ENCODE measurements around the gene FSD2. TPM values are rescaled to one million over a fixed set of nuclear protein-coding genes. Genes with fewer than 3 reads are reported as not detected.

FSD2 gene
- total RNA-seq, 2 experiments from 2014 or later = not detected

DNA sequence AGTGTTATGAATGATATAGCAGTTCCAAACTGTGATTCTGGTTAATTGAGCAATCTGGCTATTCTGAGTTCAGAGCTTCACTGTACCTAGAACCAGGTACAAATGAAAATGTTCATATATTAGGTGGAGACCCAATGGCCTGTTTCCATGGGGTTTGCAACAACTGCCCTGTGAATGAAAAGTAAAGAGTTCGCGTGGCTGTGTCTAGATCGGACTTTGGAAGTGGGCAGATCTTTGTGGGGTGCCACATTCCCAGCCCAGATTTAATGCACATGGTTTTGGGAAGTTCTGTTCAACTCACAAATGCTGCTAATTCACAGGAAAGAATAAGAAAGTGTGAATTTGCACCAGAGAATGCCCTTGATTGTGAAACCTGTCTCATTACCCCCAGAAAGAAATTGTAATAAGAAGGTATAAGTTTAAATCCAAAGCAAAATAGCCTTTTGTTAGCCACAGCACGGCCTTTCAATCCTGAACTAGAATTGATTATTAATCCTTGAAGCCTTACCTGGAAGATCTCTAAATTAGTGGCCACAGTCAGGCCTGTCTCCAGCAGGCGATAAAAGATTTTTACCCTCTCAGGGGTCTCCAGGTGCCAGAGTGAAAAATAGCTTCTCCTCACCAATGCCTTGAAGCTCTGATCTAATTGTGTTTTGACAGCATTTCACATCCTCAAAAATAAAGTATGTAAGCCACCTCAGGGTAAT, 26.2 kb upstream of the FSD2 start:
- Mint-ChIP-seq H3K4me3 (no peak overlapping the region), H3K9me3 (no peaks in the 10 kb centered on the region), H3K36me3 (ENCODE audit: low read depth) (peaks cover 100% of the 10 kb centered on the region), H3K27me3 (no peaks in the 10 kb centered on the region), H3K27ac (no peak overlapping the region), H3K4me1 (ENCODE audit: low read depth) (peaks cover 7% of the 10 kb centered on the region)
- Histone ChIP-seq H3K4me1 (ENCODE audit: insufficient read depth, low read length) (no peaks in the 10 kb centered on the region), H3K36me3 (ENCODE audit: insufficient read depth, low read length) (peaks cover 91% of the 10 kb centered on the region), H3K27me3 (ENCODE audit: control insufficient read depth in 1 of 2, insufficient read depth in 2 of 2, low read length in 2 of 2) (no peaks in the 10 kb centered on the region), H3K9me3 (ENCODE audit: control insufficient read depth in 1 of 2, insufficient read depth in 1 of 2, low read length in 2 of 2) (peaks cover 0 to 11% of the 10 kb centered on the region in 2 experiments), H3K4me3 (ENCODE audit: low read length) (no peak overlapping the region), H3K27ac (ENCODE audit: low read depth in 1 of 2, low read length in 2 of 2) (no peak overlapping the region)
- TF ChIP-seq, protein P1, sequence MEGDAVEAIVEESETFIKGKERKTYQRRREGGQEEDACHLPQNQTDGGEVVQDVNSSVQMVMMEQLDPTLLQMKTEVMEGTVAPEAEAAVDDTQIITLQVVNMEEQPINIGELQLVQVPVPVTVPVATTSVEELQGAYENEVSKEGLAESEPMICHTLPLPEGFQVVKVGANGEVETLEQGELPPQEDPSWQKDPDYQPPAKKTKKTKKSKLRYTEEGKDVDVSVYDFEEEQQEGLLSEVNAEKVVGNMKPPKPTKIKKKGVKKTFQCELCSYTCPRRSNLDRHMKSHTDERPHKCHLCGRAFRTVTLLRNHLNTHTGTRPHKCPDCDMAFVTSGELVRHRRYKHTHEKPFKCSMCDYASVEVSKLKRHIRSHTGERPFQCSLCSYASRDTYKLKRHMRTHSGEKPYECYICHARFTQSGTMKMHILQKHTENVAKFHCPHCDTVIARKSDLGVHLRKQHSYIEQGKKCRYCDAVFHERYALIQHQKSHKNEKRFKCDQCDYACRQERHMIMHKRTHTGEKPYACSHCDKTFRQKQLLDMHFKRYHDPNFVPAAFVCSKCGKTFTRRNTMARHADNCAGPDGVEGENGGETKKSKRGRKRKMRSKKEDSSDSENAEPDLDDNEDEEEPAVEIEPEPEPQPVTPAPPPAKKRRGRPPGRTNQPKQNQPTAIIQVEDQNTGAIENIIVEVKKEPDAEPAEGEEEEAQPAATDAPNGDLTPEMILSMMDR (IDR thresholded peaks at IDR 0.05) = no peak
- POLR2A ChIA-PET = interaction anchor here (1.1 kb wide), 1 partner anchor 22 kb away, joined by 3 read pairs; the partner anchor contains the start of gene WHAMM
- intact Hi-C loops (cut with DNase I, micrococcal nuclease) = no loop called here
- ATAC-seq (ENCODE audit: poor library complexity) (no peak), DNase-seq (no peak)
- CTCF ChIA-PET = no interaction called here

DNA sequence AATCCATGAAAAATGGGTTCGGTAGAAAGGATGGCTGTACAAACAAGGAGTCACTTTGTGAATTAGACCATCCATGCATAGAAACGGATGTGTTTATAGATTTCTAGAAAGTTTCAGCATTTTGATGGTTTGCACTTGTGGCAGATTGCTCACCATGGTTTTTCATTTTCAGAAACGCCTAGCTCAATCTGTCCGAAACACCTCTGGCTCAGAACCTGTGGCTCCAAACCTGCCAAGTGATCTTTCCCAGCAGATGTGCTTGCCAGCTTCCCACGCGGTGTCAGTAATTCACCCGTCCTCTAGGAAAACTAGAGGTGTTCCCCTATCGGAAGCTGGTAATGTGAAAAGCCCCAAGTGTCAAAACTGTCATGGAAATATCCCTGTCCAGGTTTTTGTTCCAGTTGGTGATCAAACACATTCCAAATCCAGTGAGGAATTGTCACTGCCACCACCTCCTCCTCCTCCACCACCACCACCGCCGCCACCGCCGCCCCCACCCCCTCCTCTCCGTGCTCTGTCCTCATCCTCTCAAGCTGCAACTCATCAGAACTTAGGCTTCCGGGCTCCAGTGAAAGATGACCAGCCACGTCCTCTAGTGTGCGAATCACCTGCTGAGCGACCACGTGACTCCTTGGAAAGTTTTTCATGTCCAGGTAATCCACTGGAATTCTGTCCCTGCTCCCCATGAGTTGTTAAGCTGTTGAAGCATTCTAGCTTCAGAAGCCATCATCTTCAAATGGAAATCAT, 24.7 kb upstream of the FSD2 start:
- intact Hi-C loops (cut with DNase I, micrococcal nuclease) = no loop called here
- no peaks in the 10 kb centered on the region for H3K9me3 Mint-ChIP-seq
- H3K27me3 Mint-ChIP-seq = no peaks in the 10 kb centered on the region
- ATAC-seq (ENCODE audit: poor library complexity) = no peak
- H3K27me3 ChIP-seq (ENCODE audit: control insufficient read depth in 1 of 2, insufficient read depth in 2 of 2, low read length in 2 of 2) = no peaks in the 10 kb centered on the region
- no peak for DNase-seq
- no peak overlapping the region for H3K27ac Mint-ChIP-seq
- H3K4me3 ChIP-seq (ENCODE audit: low read length) = no peak overlapping the region
- no peaks in the 10 kb centered on the region for H3K4me1 ChIP-seq (ENCODE audit: insufficient read depth, low read length)
- ChIA-PET CTCF (no interaction called here), POLR2A (no interaction called here)
- TF ChIP-seq, protein P1 (IDR thresholded peaks at IDR 0.05) = no peak
- peaks cover 7% of the 10 kb centered on the region for H3K4me1 Mint-ChIP-seq (ENCODE audit: low read depth)
- H3K36me3 Mint-ChIP-seq (ENCODE audit: low read depth) = peaks cover 100% of the 10 kb centered on the region
- H3K27ac ChIP-seq (ENCODE audit: low read depth in 1 of 2, low read length in 2 of 2) = no peak overlapping the region
- H3K36me3 ChIP-seq (ENCODE audit: insufficient read depth, low read length) = peaks cover 92% of the 10 kb centered on the region
- H3K4me3 Mint-ChIP-seq = no peak overlapping the region
- peaks cover 0 to 5% of the 10 kb centered on the region in 2 experiments for H3K9me3 ChIP-seq (ENCODE audit: control insufficient read depth in 1 of 2, insufficient read depth in 1 of 2, low read length in 2 of 2)

DNA sequence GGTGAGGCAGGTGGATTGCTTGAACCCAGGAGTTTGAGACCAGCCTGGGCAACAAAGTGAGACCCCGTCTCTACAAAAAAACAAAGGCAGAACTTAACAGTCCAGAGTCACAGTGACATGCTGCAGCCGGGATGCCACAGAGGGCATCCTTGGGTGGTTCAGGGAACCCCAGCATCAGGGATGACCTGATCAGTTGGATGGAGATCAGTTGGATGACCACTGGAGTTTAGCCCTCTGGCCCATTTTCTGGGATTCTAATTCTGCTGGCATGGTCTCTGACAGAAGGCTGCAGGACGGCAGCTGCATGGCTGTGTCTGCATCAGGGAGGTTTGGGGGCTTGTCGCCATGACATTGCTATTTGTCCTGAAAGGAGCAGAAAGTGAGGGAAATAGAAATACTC, 23.4 kb upstream of the FSD2 start:
- Mint-ChIP-seq H3K4me1 (ENCODE audit: low read depth) (peaks cover 7% of the 10 kb centered on the region), H3K36me3 (ENCODE audit: low read depth) (peaks cover 100% of the 10 kb centered on the region), H3K4me3 (no peak overlapping the region), H3K27me3 (no peaks in the 10 kb centered on the region), H3K27ac (no peak overlapping the region), H3K9me3 (no peaks in the 10 kb centered on the region)
- H3K4me3 ChIP-seq (ENCODE audit: low read length) = no peak overlapping the region
- no peaks in the 10 kb centered on the region for H3K9me3 ChIP-seq (ENCODE audit: control insufficient read depth in 1 of 2, insufficient read depth in 1 of 2, low read length in 2 of 2)
- TF ChIP-seq, protein P1 (IDR thresholded peaks at IDR 0.05) = no peak
- DNase-seq (no peak), ATAC-seq (ENCODE audit: poor library complexity) (no peak)
- peaks cover 93% of the 10 kb centered on the region for H3K36me3 ChIP-seq (ENCODE audit: insufficient read depth, low read length)
- no peaks in the 10 kb centered on the region for H3K27me3 ChIP-seq (ENCODE audit: control insufficient read depth in 1 of 2, insufficient read depth in 2 of 2, low read length in 2 of 2)
- no peak overlapping the region for H3K27ac ChIP-seq (ENCODE audit: low read depth in 1 of 2, low read length in 2 of 2)
- intact Hi-C loops (cut with DNase I, micrococcal nuclease) = no loop called here
- ChIA-PET POLR2A (no interaction called here), CTCF (no interaction called here)
- no peaks in the 10 kb centered on the region for H3K4me1 ChIP-seq (ENCODE audit: insufficient read depth, low read length)
